Smooth muscle cell (in vitro differentiated cells): ENCODE measurements around the gene NMNAT3. TPM values are rescaled to one million over a fixed set of nuclear protein-coding genes. Genes with fewer than 3 reads are reported as not detected.

Experiments used
- DNase-seq: peaks from one replicate; lab custom pipeline; 2025; ENCODE audit not compliant: unreplicated experiment; lab: John Stamatoyannopoulos, UW
- H2AFZ ChIP-seq: fragments of 200-600 bp; sonication (generic); 2 replicates; pipeline ENCODE4 v1.6.0; 2016; ENCODE audit warnings: antibody characterized with exemption, low read depth, mild to moderate bottlenecking
- H3F3A ChIP-seq: fragments of 200-600 bp; sonication (generic); 2 replicates; pipeline ENCODE4 v1.6.0; 2017; ENCODE audit warnings: antibody characterized with exemption, low read depth
- H3K27ac ChIP-seq: fragments of 200-600 bp; sonication (generic); 2 replicates; pipeline ENCODE4 v1.5.1; 2016; ENCODE audit warnings: low read depth, mild to moderate bottlenecking
- H3K27me3 ChIP-seq: fragments of 200-600 bp; sonication (generic); 2 replicates; pipeline ENCODE4 v1.6.1; 2016; ENCODE audit warnings: low read depth, mild to moderate bottlenecking
- H3K36me3 ChIP-seq: fragments of 200-600 bp; sonication (generic); 2 replicates; pipeline ENCODE4 v1.5.1; 2016; ENCODE audit warnings: low read depth
- H3K4me1 ChIP-seq: fragments of 200-600 bp; sonication (generic); 2 replicates; pipeline ENCODE4 v1.5.1; 2016; ENCODE audit warnings: low read depth
- H3K4me2 ChIP-seq: fragments of 200-600 bp; sonication (generic); 2 replicates; pipeline ENCODE4 v1.6.0; 2016; ENCODE audit warnings: mild to moderate bottlenecking
- H3K4me3 ChIP-seq: fragments of 200-600 bp; sonication (generic); 2 replicates; pipeline ENCODE4 v1.5.1; 2016; ENCODE audit warnings: mild to moderate bottlenecking
- H3K79me2 ChIP-seq: fragments of 200-600 bp; sonication (generic); 2 replicates; pipeline ENCODE4 v1.6.0; 2016; ENCODE audit warnings: low read depth, mild to moderate bottlenecking
- H3K9ac ChIP-seq: fragments of 200-600 bp; sonication (generic); 2 replicates; pipeline ENCODE4 v1.6.0; 2016; ENCODE audit warnings: low read depth
- H3K9me3 ChIP-seq: fragments of 200-600 bp; sonication (generic); replicated peaks from 2 replicates; pipeline ENCODE4 v1.5.1; 2016; ENCODE audit warnings: low read depth
- H4K20me1 ChIP-seq: fragments of 200-600 bp; sonication (generic); 2 replicates; pipeline ENCODE4 v1.6.0; 2016; ENCODE audit warnings: low read depth
- CTCF ChIP-seq: fragments of 200-600 bp; sonication (generic); IDR thresholded peaks from 2 replicates; pipeline ENCODE4 v1.5.1; 2017; ENCODE audit warnings: borderline replicate concordance, mild to moderate bottlenecking, antibody characterized with exemption; ENCODE audit not compliant: insufficient read depth, poor library complexity, severe bottlenecking
- WGBS: methylation state at CpG from one replicate; pipeline ENCODE4 v1.1.7; 2016; ENCODE audit warnings: low lambda C conversion rate; 5-methylcytosine and 5-hydroxymethylcytosine counted together
- polyA plus RNA-seq: library from polyadenylated mRNA; unstranded; fragments of >200 nt; fragmentation: Nextera tagmentation; extraction: Ambion mirVana; gene quantifications from 2 replicates; pipeline ENCODE4 v1.2.1, GENCODE V29; 2016
- total RNA-seq: library from RNA; depleted of rRNA; stranded (reverse); fragments of >200 nt; gene quantifications from 2 replicates; pipeline ENCODE4 v1.2.3, GENCODE V29; 2014

Gene NMNAT3
- total and polyA plus RNA-seq, 2 experiments from 2014 or later = 0.18 to 0.65 TPM

- Histone ChIP-seq H2AFZ (no peak overlapping the region), H3K27me3 (peaks cover 7% of the 10 kb centered on the region), H3K9ac (no peak overlapping the region), H3K27ac (no peak overlapping the region), H3K36me3 (no peaks in the 10 kb centered on the region), H4K20me1 (no peaks in the 10 kb centered on the region), H3K4me2 (no peak overlapping the region), H3K4me1 (no peaks in the 10 kb centered on the region), H3K9me3 (no peaks in the 10 kb centered on the region), H3K4me3 (no peak overlapping the region), H3F3A (no peaks in the 10 kb centered on the region), H3K79me2 (no peaks in the 10 kb centered on the region)
- no peak for TF ChIP-seq CTCF
- DNase-seq = no peak
Observed at GRCh38 chr3:139668332-139668731, 9.4 kb downstream of the NMNAT3 start.

- Histone ChIP-seq H3K4me2 (no peak overlapping the region), H3K4me1 (no peaks in the 10 kb centered on the region), H3K9ac (no peak overlapping the region), H3K79me2 (no peaks in the 10 kb centered on the region), H3K9me3 (no peaks in the 10 kb centered on the region), H3K27me3 (no peaks in the 10 kb centered on the region), H3F3A (no peaks in the 10 kb centered on the region), H2AFZ (no peak overlapping the region), H3K36me3 (no peaks in the 10 kb centered on the region), H3K4me3 (no peak overlapping the region), H3K27ac (no peak overlapping the region), H4K20me1 (no peaks in the 10 kb centered on the region)
- no peak for TF ChIP-seq CTCF
- DNase-seq = no peak
- 79% methylated on average over 2 of the region's 2 CpGs for WGBS
Observed at GRCh38 chr3:139664958-139665357, 12.8 kb downstream of the NMNAT3 start.

- Histone ChIP-seq H3K79me2 (no peaks in the 10 kb centered on the region), H3K27ac (no peak overlapping the region), H3K4me2 (no peak overlapping the region), H3K27me3 (no peaks in the 10 kb centered on the region), H2AFZ (no peak overlapping the region), H3F3A (no peaks in the 10 kb centered on the region), H3K4me1 (no peaks in the 10 kb centered on the region), H4K20me1 (no peaks in the 10 kb centered on the region), H3K36me3 (no peaks in the 10 kb centered on the region), H3K9me3 (no peaks in the 10 kb centered on the region), H3K9ac (no peak overlapping the region), H3K4me3 (no peak overlapping the region)
- WGBS = 92% methylated on average over 1 of the region's 1 CpG
- no peak for DNase-seq
- TF ChIP-seq CTCF = no peak
Observed at GRCh38 chr3:139660269-139660668, 17.5 kb downstream of the NMNAT3 start.

- no peak for TF ChIP-seq CTCF
- no peak overlapping the region for H3K4me3 ChIP-seq
- DNase-seq = no peak
- H3K79me2 ChIP-seq = no peaks in the 10 kb centered on the region
- H4K20me1 ChIP-seq = no peaks in the 10 kb centered on the region
- H3K4me2 ChIP-seq = no peak overlapping the region
- H3K36me3 ChIP-seq = no peaks in the 10 kb centered on the region
- H3K27me3 ChIP-seq = no peaks in the 10 kb centered on the region
- H3K9me3 ChIP-seq = no peaks in the 10 kb centered on the region
- H3K27ac ChIP-seq = no peak overlapping the region
- no peaks in the 10 kb centered on the region for H3F3A ChIP-seq
- no peaks in the 10 kb centered on the region for H3K4me1 ChIP-seq
- 83% methylated on average over 4 of the region's 4 CpGs for WGBS
- H2AFZ ChIP-seq = no peak overlapping the region
- no peak overlapping the region for H3K9ac ChIP-seq
Observed at GRCh38 chr3:139659511-139659910, 18.3 kb downstream of the NMNAT3 start.
